HEK293 (cell line): ENCODE measurements around the gene ZNF423.

Experiments used
- CTCF ChIA-PET: fragments of 350-600 bp; formaldehyde crosslinking; extraction: SDS; loops from one replicate; lab custom pipeline; 2021; ENCODE audit warnings: antibody characterized with exemption; lab: Yijun Ruan, JAX
- POLR2A ChIA-PET: fragments of 300-600 bp; formaldehyde crosslinking; extraction: SDS; loops from one replicate; lab custom pipeline; 2020; ENCODE audit warnings: antibody characterized with exemption, inconsistent platforms; lab: Yijun Ruan, JAX
- H3K27ac ChIP-seq: fragments of 200-500 bp; sonication (Bioruptor generic); 2 replicates; pipeline ENCODE4 v1.5.1; 2014; ENCODE audit warnings: low read depth, low read length, control low read depth, inconsistent platforms; ENCODE audit errors: extremely low read depth
- H3K36me3 ChIP-seq, 2 experiments: fragments of 200-500 bp in 1 of 2; sonication (Bioruptor generic) in 1 of 2; 1 replicate in 1 of 2; 2 replicates in 1 of 2; pipeline ENCODE4 v1.5.1; 2014 to 2017; ENCODE audit warnings: inconsistent platforms in 2 of 2, low read length in 2 of 2; ENCODE audit not compliant: control insufficient read depth in 2 of 2, insufficient read depth in 1 of 2
- H3K4me1 ChIP-seq: fragments of 200-500 bp; sonication (Bioruptor generic); 2 replicates; pipeline ENCODE4 v1.5.1; 2014; ENCODE audit warnings: mild to moderate bottlenecking, low read length, inconsistent platforms; ENCODE audit not compliant: control insufficient read depth, insufficient read depth
- H3K4me3 ChIP-seq: 2 replicates; pipeline ENCODE4 v1.5.1; 2011; ENCODE audit warnings: low read depth, mild to moderate bottlenecking, control low read depth, low read length, moderate library complexity
- H3K9me3 ChIP-seq: fragments of 200-500 bp; sonication (Bioruptor generic); 2 replicates; pipeline ENCODE4 v1.5.1; 2014; ENCODE audit warnings: low read depth, low read length, inconsistent platforms; ENCODE audit not compliant: control insufficient read depth, insufficient read depth
- KLF7 ChIP-seq: fragments of 450-650 bp; formaldehyde crosslinking; IDR thresholded peaks from 2 replicates; pipeline ENCODE4 v1.5.1; 2016; ENCODE audit warnings: missing biosample characterization, missing genetic modification characterization, borderline replicate concordance
- KLF9 ChIP-seq: fragments of 450-650 bp; formaldehyde crosslinking; IDR thresholded peaks from 2 replicates; pipeline ENCODE4 v1.5.1; 2016; ENCODE audit warnings: missing biosample characterization, missing genetic modification characterization, low read depth
- SCRT2 ChIP-seq: fragments of 450-650 bp; formaldehyde crosslinking; IDR thresholded peaks from 2 replicates; pipeline ENCODE4 v1.5.1; 2016; ENCODE audit warnings: missing biosample characterization, missing genetic modification characterization
- TRIM28 ChIP-seq: IDR thresholded peaks from 2 replicates; pipeline ENCODE4 v1.6.1; 2011; ENCODE audit warnings: low read length, control low read depth, borderline replicate concordance
- WT1 ChIP-seq: fragments of 450-650 bp; formaldehyde crosslinking; IDR thresholded peaks from 2 replicates; pipeline ENCODE4 v1.5.1; 2016; ENCODE audit warnings: missing biosample characterization, missing genetic modification characterization
- ZNF114 ChIP-seq: fragments of 450-650 bp; formaldehyde crosslinking; IDR thresholded peaks from 2 replicates; pipeline ENCODE4 v1.5.0; 2017; ENCODE audit warnings: missing biosample characterization, missing genetic modification characterization
- ZNF146 ChIP-seq: fragments of 450-650 bp; formaldehyde crosslinking; IDR thresholded peaks from 2 replicates; pipeline ENCODE4 v1.5.1; 2016; ENCODE audit warnings: missing biosample characterization, missing genetic modification characterization
- ZNF157 ChIP-seq: fragments of 450-650 bp; formaldehyde crosslinking; IDR thresholded peaks from 2 replicates; pipeline ENCODE4 v1.5.1; 2016; ENCODE audit warnings: missing biosample characterization, missing genetic modification characterization
- ZNF211 ChIP-seq: fragments of 450-650 bp; formaldehyde crosslinking; IDR thresholded peaks from 2 replicates; pipeline ENCODE4 v1.5.1; 2016; ENCODE audit warnings: low read depth, missing biosample characterization, missing genetic modification characterization
- ZNF214 ChIP-seq: fragments of 450-650 bp; formaldehyde crosslinking; IDR thresholded peaks from 2 replicates; pipeline ENCODE4 v1.5.1; 2017; ENCODE audit warnings: missing biosample characterization, mild to moderate bottlenecking, missing genetic modification characterization, borderline replicate concordance
- ZNF274 ChIP-seq, 2 experiments: fragments of 200-500 bp in 1 of 2; fragments of 450-650 bp in 1 of 2; sonication (Bioruptor generic) in 1 of 2; formaldehyde crosslinking in 1 of 2; IDR thresholded peaks; 2 replicates each; pipeline versions ENCODE4 v1.5.1 to v1.6.1; 2014 to 2016; ENCODE audit warnings: borderline replicate concordance in 1 of 2, inconsistent platforms in 1 of 2, low read length in 1 of 2, missing biosample characterization in 1 of 2, missing genetic modification characterization in 1 of 2
- ZNF350 ChIP-seq: fragments of 450-650 bp; formaldehyde crosslinking; IDR thresholded peaks from 2 replicates; pipeline ENCODE4 v1.5.0; 2017; ENCODE audit warnings: missing biosample characterization, mild to moderate bottlenecking, missing genetic modification characterization
- ZNF391 ChIP-seq: fragments of 450-650 bp; formaldehyde crosslinking; IDR thresholded peaks from 2 replicates; pipeline ENCODE4 v1.5.1; 2016; ENCODE audit warnings: low read depth, missing biosample characterization, missing genetic modification characterization, borderline replicate concordance
- ZNF514 ChIP-seq: fragments of 450-650 bp; formaldehyde crosslinking; IDR thresholded peaks from 2 replicates; pipeline ENCODE4 v1.5.1; 2016; ENCODE audit warnings: missing biosample characterization, missing genetic modification characterization
- ZNF521 ChIP-seq: fragments of 450-650 bp; formaldehyde crosslinking; IDR thresholded peaks from 2 replicates; pipeline ENCODE4 v1.5.1; 2017; ENCODE audit warnings: missing biosample characterization, mild to moderate bottlenecking, missing genetic modification characterization
- ZNF558 ChIP-seq: fragments of 450-650 bp; formaldehyde crosslinking; IDR thresholded peaks from 2 replicates; pipeline ENCODE4 v1.5.1; 2016; ENCODE audit warnings: missing biosample characterization, missing genetic modification characterization
- ZNF560 ChIP-seq: fragments of 450-650 bp; formaldehyde crosslinking; IDR thresholded peaks from 2 replicates; pipeline ENCODE4 v1.5.1; 2017; ENCODE audit warnings: missing biosample characterization, missing genetic modification characterization, borderline replicate concordance
- ZNF561 ChIP-seq: fragments of 450-650 bp; IDR thresholded peaks from 2 replicates; pipeline ENCODE4 v1.5.1; 2018; ENCODE audit warnings: missing biosample characterization, missing genetic modification characterization, borderline replicate concordance
- ZNF664 ChIP-seq: fragments of 450-650 bp; formaldehyde crosslinking; IDR thresholded peaks from 2 replicates; pipeline ENCODE4 v1.5.1; 2016; ENCODE audit warnings: missing biosample characterization, missing genetic modification characterization
- ZNF707 ChIP-seq: fragments of 450-650 bp; formaldehyde crosslinking; IDR thresholded peaks from 2 replicates; pipeline ENCODE4 v1.5.1; 2016; ENCODE audit warnings: missing biosample characterization, missing genetic modification characterization
- ZNF785 ChIP-seq: fragments of 450-650 bp; formaldehyde crosslinking; IDR thresholded peaks from 2 replicates; pipeline ENCODE4 v1.5.1; 2016; ENCODE audit warnings: missing biosample characterization, missing genetic modification characterization
- ZSCAN16 ChIP-seq: fragments of 450-650 bp; formaldehyde crosslinking; IDR thresholded peaks from 2 replicates; pipeline ENCODE4 v1.5.1; 2016; ENCODE audit warnings: missing biosample characterization, missing genetic modification characterization
- TF ChIP-seq, protein P1 (sequence below): fragments of 450-650 bp; formaldehyde crosslinking; IDR thresholded peaks from 2 replicates; pipeline ENCODE4 v1.5.1; 2016; ENCODE audit warnings: missing biosample characterization, missing genetic modification characterization
- TF ChIP-seq, protein P2 (sequence below): fragments of 450-650 bp; formaldehyde crosslinking; IDR thresholded peaks from 2 replicates; pipeline ENCODE4 v1.5.1; 2016; ENCODE audit warnings: missing biosample characterization, missing genetic modification characterization
- TF ChIP-seq, protein P3 (sequence below): fragments of 450-650 bp; IDR thresholded peaks from 2 replicates; pipeline ENCODE4 v1.5.1; 2018; ENCODE audit warnings: missing biosample characterization, mild to moderate bottlenecking, missing genetic modification characterization
- TF ChIP-seq, protein P4 (sequence below): IDR thresholded peaks from 2 replicates; pipeline ENCODE4 v1.6.1; 2011; ENCODE audit warnings: mild to moderate bottlenecking, low read depth, low read length, borderline replicate concordance

The ZNF423 gene

GRCh38 chr16:49470513-49470991, 385.4 kb downstream of the ZNF423 start (continued):
- TF ChIP-seq ZNF157 (tag by site-specific recombination) (no peak), ZNF521 (tag by site-specific recombination) (no peak), ZNF114 (tag by site-specific recombination) (no peak), TRIM28 (no peak)

DNA sequence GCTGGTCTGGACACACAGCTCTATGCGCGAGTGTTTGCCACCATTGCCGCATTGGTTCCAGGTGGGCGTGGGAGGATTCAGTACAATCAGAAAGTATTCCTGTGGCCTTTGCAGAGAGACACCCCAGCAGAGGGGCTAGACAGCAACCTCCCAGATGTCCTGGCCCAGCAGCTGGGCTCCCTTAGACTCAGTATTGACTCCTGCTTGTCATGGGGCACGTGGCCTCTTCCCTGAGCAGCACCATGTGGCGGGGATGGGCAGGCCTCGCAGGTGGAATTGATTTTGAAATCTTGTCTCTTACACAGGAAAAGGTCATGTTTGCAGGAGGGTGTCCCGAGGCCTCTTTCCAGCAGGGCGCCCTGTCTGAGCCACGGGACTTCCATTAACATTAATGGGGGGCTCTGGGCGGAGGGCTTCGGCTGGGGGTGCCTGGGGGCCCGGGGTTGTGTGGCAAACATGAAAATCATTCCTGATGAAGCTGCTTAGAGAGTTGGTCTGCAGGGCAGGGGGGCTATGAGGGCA, 385.9 kb downstream of the ZNF423 start:
- Histone ChIP-seq H3K4me3 (no peak overlapping the region), H3K4me1 (no peaks in the 10 kb centered on the region), H3K27ac (no peak overlapping the region), H3K9me3 (no peaks in the 10 kb centered on the region), H3K36me3 (no peaks in the 10 kb centered on the region)
- TF ChIP-seq KLF7 (no peak), ZNF664 (no peak), ZNF274 (IDR thresholded peaks at IDR 0.05; ENCODE audit: low read length) (no peak), ZNF274 (tag by site-specific recombination; IDR thresholded peaks at IDR 0.05; ENCODE audit: borderline replicate concordance) (no peak), ZNF214 (tag by site-specific recombination) (no peak), KLF9 (tag by site-specific recombination) (no peak), ZSCAN16 (tag by site-specific recombination) (no peak), ZNF350 (tag by site-specific recombination) (no peak), ZNF514 (tag by site-specific recombination) (no peak), ZNF707 (tag by site-specific recombination) (no peak), ZNF558 (tag by site-specific recombination) (no peak), ZNF560 (tag by site-specific recombination) (no peak), SCRT2 (tag by site-specific recombination) (no peak), ZNF211 (tag by site-specific recombination) (no peak)
- TF ChIP-seq, protein P1, sequence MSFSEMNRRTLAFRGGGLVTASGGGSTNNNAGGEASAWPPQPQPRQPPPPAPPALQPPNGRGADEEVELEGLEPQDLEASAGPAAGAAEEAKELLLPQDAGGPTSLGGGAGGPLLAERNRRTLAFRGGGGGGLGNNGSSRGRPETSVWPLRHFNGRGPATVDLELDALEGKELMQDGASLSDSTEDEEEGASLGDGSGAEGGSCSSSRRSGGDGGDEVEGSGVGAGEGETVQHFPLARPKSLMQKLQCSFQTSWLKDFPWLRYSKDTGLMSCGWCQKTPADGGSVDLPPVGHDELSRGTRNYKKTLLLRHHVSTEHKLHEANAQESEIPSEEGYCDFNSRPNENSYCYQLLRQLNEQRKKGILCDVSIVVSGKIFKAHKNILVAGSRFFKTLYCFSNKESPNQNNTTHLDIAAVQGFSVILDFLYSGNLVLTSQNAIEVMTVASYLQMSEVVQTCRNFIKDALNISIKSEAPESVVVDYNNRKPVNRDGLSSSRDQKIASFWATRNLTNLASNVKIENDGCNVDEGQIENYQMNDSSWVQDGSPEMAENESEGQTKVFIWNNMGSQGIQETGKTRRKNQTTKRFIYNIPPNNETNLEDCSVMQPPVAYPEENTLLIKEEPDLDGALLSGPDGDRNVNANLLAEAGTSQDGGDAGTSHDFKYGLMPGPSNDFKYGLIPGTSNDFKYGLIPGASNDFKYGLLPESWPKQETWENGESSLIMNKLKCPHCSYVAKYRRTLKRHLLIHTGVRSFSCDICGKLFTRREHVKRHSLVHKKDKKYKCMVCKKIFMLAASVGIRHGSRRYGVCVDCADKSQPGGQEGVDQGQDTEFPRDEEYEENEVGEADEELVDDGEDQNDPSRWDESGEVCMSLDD (tag by site-specific recombination) = no peak
- TF ChIP-seq, protein P2, sequence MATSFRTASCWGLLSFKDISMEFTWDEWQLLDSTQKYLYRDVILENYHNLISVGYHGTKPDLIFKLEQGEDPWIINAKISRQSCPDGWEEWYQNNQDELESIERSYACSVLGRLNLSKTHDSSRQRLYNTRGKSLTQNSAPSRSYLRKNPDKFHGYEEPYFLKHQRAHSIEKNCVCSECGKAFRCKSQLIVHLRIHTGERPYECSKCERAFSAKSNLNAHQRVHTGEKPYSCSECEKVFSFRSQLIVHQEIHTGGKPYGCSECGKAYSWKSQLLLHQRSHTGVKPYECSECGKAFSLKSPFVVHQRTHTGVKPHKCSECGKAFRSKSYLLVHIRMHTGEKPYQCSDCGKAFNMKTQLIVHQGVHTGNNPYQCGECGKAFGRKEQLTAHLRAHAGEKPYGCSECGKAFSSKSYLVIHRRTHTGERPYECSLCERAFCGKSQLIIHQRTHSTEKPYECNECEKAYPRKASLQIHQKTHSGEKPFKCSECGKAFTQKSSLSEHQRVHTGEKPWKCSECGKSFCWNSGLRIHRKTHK (tag by site-specific recombination) = no peak
- CTCF ChIA-PET = interaction anchor here (0.7 to 0.9 kb wide), 2 partner anchors 22 to 462 kb away, joined by 4 read pairs; no protein-coding TSS in a partner anchor
- POLR2A ChIA-PET = no interaction called here

DNA sequence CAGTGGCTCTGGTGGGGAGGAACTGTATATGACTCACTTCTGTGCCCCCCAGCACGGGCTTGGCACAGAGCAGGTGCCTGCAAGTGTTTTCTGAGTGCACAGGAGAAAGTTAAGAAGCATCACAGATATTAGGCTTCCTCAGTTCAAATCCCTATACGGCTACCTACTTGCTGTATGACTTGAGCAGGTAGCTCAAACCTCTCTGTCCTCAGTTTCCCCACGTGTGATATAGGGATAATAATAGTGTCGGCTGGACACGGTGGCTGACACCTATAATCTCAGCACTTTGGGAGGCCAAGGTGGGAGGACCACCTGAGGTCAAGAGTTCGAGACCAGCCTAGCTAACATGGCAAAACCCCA, 386.6 kb downstream of the ZNF423 start:
- H3K36me3 ChIP-seq = no peaks in the 10 kb centered on the region
- H3K4me1 ChIP-seq = no peaks in the 10 kb centered on the region
- no peak overlapping the region for H3K4me3 ChIP-seq
- no peaks in the 10 kb centered on the region for H3K9me3 ChIP-seq
- H3K27ac ChIP-seq = no peak overlapping the region
- ChIA-PET CTCF (interaction anchor here (0.7 kb wide), 1 partner anchor 463 kb away, joined by 4 read pairs; no protein-coding TSS in a partner anchor), POLR2A (no interaction called here)
- TF ChIP-seq ZNF391 (tag by site-specific recombination) (no peak), ZNF785 (tag by site-specific recombination) (no peak), WT1 (no peak), ZSCAN16 (tag by site-specific recombination) (no peak), ZNF561 (no peak), ZNF146 (no peak)
- TF ChIP-seq, protein P3, sequence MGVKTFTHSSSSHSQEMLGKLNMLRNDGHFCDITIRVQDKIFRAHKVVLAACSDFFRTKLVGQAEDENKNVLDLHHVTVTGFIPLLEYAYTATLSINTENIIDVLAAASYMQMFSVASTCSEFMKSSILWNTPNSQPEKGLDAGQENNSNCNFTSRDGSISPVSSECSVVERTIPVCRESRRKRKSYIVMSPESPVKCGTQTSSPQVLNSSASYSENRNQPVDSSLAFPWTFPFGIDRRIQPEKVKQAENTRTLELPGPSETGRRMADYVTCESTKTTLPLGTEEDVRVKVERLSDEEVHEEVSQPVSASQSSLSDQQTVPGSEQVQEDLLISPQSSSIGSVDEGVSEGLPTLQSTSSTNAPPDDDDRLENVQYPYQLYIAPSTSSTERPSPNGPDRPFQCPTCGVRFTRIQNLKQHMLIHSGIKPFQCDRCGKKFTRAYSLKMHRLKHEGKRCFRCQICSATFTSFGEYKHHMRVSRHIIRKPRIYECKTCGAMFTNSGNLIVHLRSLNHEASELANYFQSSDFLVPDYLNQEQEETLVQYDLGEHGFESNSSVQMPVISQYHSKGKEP = no peak
- TF ChIP-seq, protein P4, sequence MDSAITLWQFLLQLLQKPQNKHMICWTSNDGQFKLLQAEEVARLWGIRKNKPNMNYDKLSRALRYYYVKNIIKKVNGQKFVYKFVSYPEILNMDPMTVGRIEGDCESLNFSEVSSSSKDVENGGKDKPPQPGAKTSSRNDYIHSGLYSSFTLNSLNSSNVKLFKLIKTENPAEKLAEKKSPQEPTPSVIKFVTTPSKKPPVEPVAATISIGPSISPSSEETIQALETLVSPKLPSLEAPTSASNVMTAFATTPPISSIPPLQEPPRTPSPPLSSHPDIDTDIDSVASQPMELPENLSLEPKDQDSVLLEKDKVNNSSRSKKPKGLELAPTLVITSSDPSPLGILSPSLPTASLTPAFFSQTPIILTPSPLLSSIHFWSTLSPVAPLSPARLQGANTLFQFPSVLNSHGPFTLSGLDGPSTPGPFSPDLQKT = no peak
